Midbrain (tissue), 1 donor: ENCODE results near the gene SCN4B.
A peak's percentile ranks its signal among the peaks of the same experiment; 100 is the strongest.
"Not testable (repeated sequence)": the region's sequence is repeated elsewhere in the genome, so short reads cannot be mapped to it uniquely, and the experiment has no call there.

Experiments
- DNase-seq: peaks from one replicate; lab custom pipeline; 2025; lab: John Stamatoyannopoulos, UW

SCN4B gene

GRCh38 chr11:118152552-118153471, at the start of gene SCN4B:
SCN4B (minus strand) TSS chr11:118152823; CDS start chr11:118152673, 150 bp downstream.
- DNase-seq = peak; percentile 48

- no peak for DNase-seq
Measured at GRCh38 chr11:118201966-118202365, 49.3 kb upstream of the SCN4B start.

- no peak for DNase-seq
Measured at GRCh38 chr11:118200901-118201680, 48.5 kb upstream of the SCN4B start.

- no peak for DNase-seq
Measured at GRCh38 chr11:118200497-118200896, 47.9 kb upstream of the SCN4B start.

GRCh38 chr11:118199135-118199534, 46.5 kb upstream of the SCN4B start:
- no peak for DNase-seq

GRCh38 chr11:118198370-118198769, 45.7 kb upstream of the SCN4B start:
- DNase-seq = peak; percentile 66

GRCh38 chr11:118194835-118195627, 42.4 kb upstream of the SCN4B start:
- DNase-seq = peak; percentile 63

- DNase-seq = no peak
Measured at GRCh38 chr11:118193910-118194566, 41.4 kb upstream of the SCN4B start.

GRCh38 chr11:118192817-118193216, 40.2 kb upstream of the SCN4B start:
- DNase-seq = not testable (repeated sequence)

- DNase-seq = not testable (repeated sequence)
Measured at GRCh38 chr11:118190942-118191506, 38.4 kb upstream of the SCN4B start.

- DNase-seq = no peak
Measured at GRCh38 chr11:118186346-118187107, 33.9 kb upstream of the SCN4B start.

GRCh38 chr11:118184784-118185579, 32.4 kb upstream of the SCN4B start:
- peak; percentile 3 for DNase-seq

GRCh38 chr11:118183691-118184090, 31.1 kb upstream of the SCN4B start:
- DNase-seq = not testable (repeated sequence)

- peak; percentile 92 for DNase-seq
Measured at GRCh38 chr11:118180300-118180703, 27.7 kb upstream of the SCN4B start.

- no peak for DNase-seq
Measured at GRCh38 chr11:118176778-118177134, 24.1 kb upstream of the SCN4B start.

- DNase-seq = peak; percentile 64
Measured at GRCh38 chr11:118175993-118176777, 23.6 kb upstream of the SCN4B start, which contains the start of gene SCN2B. SCN2B (minus strand) TSS chr11:118176639; CDS start chr11:118176431, 208 bp downstream.

GRCh38 chr11:118175031-118175992, 22.7 kb upstream of the SCN4B start:
- peak; percentile 47 for DNase-seq
